Bronchial epithelial cell (primary cell): ENCODE measurements around the gene SLC10A2. TPM values are rescaled to one million over a fixed set of nuclear protein-coding genes. Genes with fewer than 3 reads are reported as not detected.
A peak's percentile ranks its signal among the peaks of the same experiment; 100 is the strongest.
"Not testable (repeated sequence)": the region's sequence is repeated elsewhere in the genome, so short reads cannot be mapped to it uniquely, and the experiment has no call there.

ENCODE experiments used
- DNase-seq: peaks from one replicate; pipeline ENCODE4 v3.0.0-alpha.2; 2010; ENCODE audit warnings: low read depth
- FAIRE-seq: peaks from 2 replicates; lab custom pipeline; 2011; peaks lifted over from hg19 to GRCh38; lab: Jason Lieb, UNC
- H3K27me3 ChIP-seq: 2 replicates; pipeline ENCODE4 v1.5.1; 2011; ENCODE audit warnings: low read length; ENCODE audit not compliant: control insufficient read depth, insufficient read depth
- H3K36me3 ChIP-seq: 2 replicates; pipeline ENCODE4 v1.5.1; 2011; ENCODE audit warnings: low read length; ENCODE audit not compliant: control insufficient read depth, insufficient read depth
- H3K4me3 ChIP-seq: 2 replicates; pipeline ENCODE4 v1.5.1; 2011; ENCODE audit warnings: mild to moderate bottlenecking, low read depth, low read length, control low read depth
- CTCF ChIP-seq: IDR thresholded peaks from 2 replicates; pipeline ENCODE4 v1.5.1; 2011; ENCODE audit warnings: mild to moderate bottlenecking, moderate library complexity, low read length, control low read depth, inconsistent platforms; ENCODE audit not compliant: insufficient read depth, severe bottlenecking
- total RNA-seq: library from RNA; depleted of rRNA; stranded (reverse); fragments of >200 nt; gene quantifications from 2 replicates; pipeline ENCODE4 v1.2.1, GENCODE V29; 2014

Gene SLC10A2
- total RNA-seq, 1 donor from 2014 or later, result not detected

- Histone ChIP-seq H3K27me3 (no peaks in the 10 kb centered on the region), H3K4me3 (no peak overlapping the region), H3K36me3 (no peaks in the 10 kb centered on the region)
- DNase-seq, result no peak
- FAIRE-seq, result no peak
- TF ChIP-seq CTCF, result no peak
Measured at GRCh38 chr13:103101500-103101899, 35.3 kb upstream of the SLC10A2 start.

DNA sequence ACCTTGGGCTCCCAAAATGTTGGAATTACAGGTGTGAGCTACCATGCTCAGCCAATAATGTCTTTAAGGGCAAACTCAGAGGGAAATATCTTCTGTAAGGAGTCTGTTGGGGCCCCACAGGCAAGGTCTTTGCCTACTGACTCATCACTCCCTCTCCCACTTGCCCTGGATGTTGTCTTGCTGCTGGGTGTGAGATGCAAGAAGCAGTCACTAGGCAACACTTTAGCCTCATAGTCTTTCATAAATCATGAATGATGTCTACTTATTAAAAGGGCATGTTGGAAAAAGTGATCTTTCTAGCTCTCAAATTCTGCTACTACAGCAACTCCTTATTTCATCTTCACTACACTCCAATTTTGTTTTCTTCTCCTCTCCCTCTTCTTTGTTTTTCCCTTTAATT lies 34.6 kb upstream of the SLC10A2 start:
- H3K4me3 ChIP-seq, result no peak overlapping the region
- H3K27me3 ChIP-seq, result no peaks in the 10 kb centered on the region
- no peaks in the 10 kb centered on the region for H3K36me3 ChIP-seq
- FAIRE-seq (no peak), DNase-seq (no peak)
- TF ChIP-seq CTCF, result no peak

DNA sequence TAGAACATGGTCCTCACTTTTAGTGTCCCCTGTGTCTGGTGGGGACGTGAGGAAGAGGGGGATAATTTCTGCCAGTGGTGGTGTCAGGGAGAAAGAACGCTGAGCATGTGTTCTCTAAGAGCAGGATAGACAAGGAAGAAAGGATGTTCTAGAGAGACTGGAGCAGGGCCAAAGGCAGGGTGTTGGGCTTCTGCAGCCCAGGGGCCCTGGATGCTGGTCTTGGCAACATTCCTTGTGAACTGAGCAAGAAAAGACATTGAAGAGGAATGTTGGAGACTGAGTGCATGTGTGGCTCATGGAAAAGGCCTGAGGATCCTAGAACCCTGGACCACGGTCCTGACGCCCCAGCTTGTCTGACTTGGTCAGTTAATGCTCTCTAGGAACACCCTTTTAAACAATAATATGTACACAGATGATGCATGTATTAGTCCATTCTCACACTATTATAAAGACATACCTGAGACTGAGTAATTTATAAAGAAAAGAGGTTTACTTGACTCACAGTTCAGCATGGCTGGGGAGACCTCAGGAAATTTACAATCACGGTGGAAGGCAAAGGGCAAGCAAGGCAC lies 33.6 kb upstream of the SLC10A2 start:
- no peak for FAIRE-seq
- peak; percentile 14 for DNase-seq
- TF ChIP-seq CTCF, result no peak
- no peaks in the 10 kb centered on the region for H3K36me3 ChIP-seq
- H3K27me3 ChIP-seq, result no peaks in the 10 kb centered on the region
- no peak overlapping the region for H3K4me3 ChIP-seq

DNA sequence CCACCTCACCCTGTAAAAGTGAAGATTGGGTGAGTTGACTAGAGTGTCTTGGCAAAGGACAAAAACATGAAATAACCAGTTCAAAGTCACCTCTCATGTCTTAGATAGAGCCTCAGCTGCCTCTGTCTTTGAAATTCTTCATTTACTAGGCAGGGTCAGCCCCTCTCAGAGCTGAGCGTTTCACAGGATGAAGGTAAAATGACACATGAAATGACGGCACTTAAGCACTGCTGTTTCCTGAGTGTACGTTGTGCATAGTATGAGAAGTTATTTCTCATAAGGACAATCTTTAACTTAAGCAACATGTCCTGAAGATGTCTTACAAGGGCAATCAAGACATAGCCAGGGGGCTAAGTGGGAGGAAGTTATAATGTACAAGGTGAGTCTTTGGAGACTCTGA lies 32.3 kb upstream of the SLC10A2 start:
- no peak for DNase-seq
- H3K27me3 ChIP-seq, result no peaks in the 10 kb centered on the region
- no peaks in the 10 kb centered on the region for H3K36me3 ChIP-seq
- no peak overlapping the region for H3K4me3 ChIP-seq
- no peak for FAIRE-seq
- TF ChIP-seq CTCF, result no peak

- no peak for TF ChIP-seq CTCF
- no peaks in the 10 kb centered on the region for H3K36me3 ChIP-seq
- FAIRE-seq, result no peak
- H3K4me3 ChIP-seq, result no peak overlapping the region
- H3K27me3 ChIP-seq, result no peaks in the 10 kb centered on the region
- DNase-seq, result no peak
Measured at GRCh38 chr13:103097366-103097928, 31.2 kb upstream of the SLC10A2 start.

GRCh38 chr13:103093649-103094048 lies 27.4 kb upstream of the SLC10A2 start:
- not testable (repeated sequence) for H3K36me3 ChIP-seq, H3K4me3 ChIP-seq, H3K27me3 ChIP-seq, FAIRE-seq, DNase-seq
